Thyroid gland (tissue), 4 donors: ENCODE data around the gene PEA15. TPM values are rescaled to one million over a fixed set of nuclear protein-coding genes. Genes with fewer than 3 reads are reported as not detected.

Experiments used
- DNase-seq, 2 donors: peaks; one replicate each; pipeline ENCODE4 v3.0.0-alpha.2; 2019
- H3K27ac ChIP-seq, 3 donors: fragments of 200-600 bp; sonication (generic); 1 replicate in 2 of 3; 2 replicates in 1 of 3; pipeline ENCODE4 v1.5.1; 2016 to 2019; ENCODE audit warnings: mild to moderate bottlenecking in 1 of 3, moderate library complexity in 1 of 3
- H3K27me3 ChIP-seq: fragments of 200-600 bp; sonication (generic); one replicate; pipeline ENCODE4 v1.5.1; 2019
- H3K36me3 ChIP-seq, 2 donors: fragments of 200-600 bp; sonication (generic); one replicate each; pipeline ENCODE4 v1.5.1; 2016 to 2019
- H3K4me1 ChIP-seq, 2 donors: fragments of 200-600 bp; sonication (generic); one replicate each; pipeline ENCODE4 v1.5.1; 2017 to 2019
- H3K4me3 ChIP-seq, 3 donors: fragments of 200-600 bp; sonication (generic); replicated peaks in 1 of 3; 1 replicate in 2 of 3; 2 replicates in 1 of 3; pipeline ENCODE4 v1.5.1; 2016; ENCODE audit warnings: mild to moderate bottlenecking in 1 of 3
- H3K9me3 ChIP-seq: fragments of 200-600 bp; sonication (generic); one replicate; pipeline ENCODE4 v1.5.1; 2017
- CTCF ChIP-seq, 6 experiments: fragments of 200-600 bp in 3 of 6; fragments of 450-650 bp in 3 of 6; sonication (generic) in 3 of 6; IDR thresholded peaks; one replicate each; pipeline ENCODE4 v1.5.1; 2016 to 2019; ENCODE audit warnings: antibody characterized with exemption in 6 of 6, mild to moderate bottlenecking in 2 of 6, inconsistent platforms in 1 of 6, moderate library complexity in 1 of 6
- POLR2A ChIP-seq, 2 donors: fragments of 450-650 bp; IDR thresholded peaks; one replicate each; pipeline ENCODE4 v1.6.1; 2017; ENCODE audit warnings: antibody characterized with exemption in 2 of 2, mild to moderate bottlenecking in 2 of 2, moderate library complexity in 1 of 2
- WGBS, 2 donors: methylation state at CpG; one replicate each; pipeline ENCODE4 v1.1.5; 2017; 5-methylcytosine and 5-hydroxymethylcytosine counted together
- intact Hi-C: fragments of 100-400 bp; cut with DNase I; formaldehyde crosslinking; loops from one replicate; pipeline ENCODE4 v1.15.1; 2023
- total RNA-seq, 4 donors: library from RNA; depleted of rRNA; stranded (reverse); fragments of >200 nt; gene quantifications; one replicate each; pipeline ENCODE4 v1.2.3, GENCODE V29; 2016

The PEA15 gene
- total RNA-seq, 4 donors from 2014 or later: 47.9 to 68.5 (median 50.2) TPM

- Histone ChIP-seq H3K27me3 (no peaks in the 10 kb centered on the region), H3K27ac (no peak overlapping the region), H3K4me1 (no peaks in the 10 kb centered on the region), H3K4me3 (no peak overlapping the region), H3K9me3 (no peaks in the 10 kb centered on the region), H3K36me3 (peaks cover 41 to 48% of the 10 kb centered on the region in 2 donors)
- 95 to 96% methylated on average over 24 of the region's 24 CpGs for WGBS, 2 donors
- DNase-seq: no peak
- intact Hi-C loops: no loop called here
- TF ChIP-seq CTCF (IDR thresholded peaks at IDR 0.05) (no peak), POLR2A (IDR thresholded peaks at IDR 0.05) (no peak)
Measured at GRCh38 chr1:160239582-160240299, 34.6 kb downstream of the PEA15 start.

GRCh38 chr1:160243767-160244166 is 38.6 kb downstream of the PEA15 start:
- no peak for DNase-seq
- TF ChIP-seq CTCF (IDR thresholded peaks at IDR 0.05) (no peak), POLR2A (IDR thresholded peaks at IDR 0.05) (no peak)
- H3K27me3 ChIP-seq: no peaks in the 10 kb centered on the region
- H3K4me1 ChIP-seq: peaks cover 10 to 15% of the 10 kb centered on the region in 2 donors
- no peak overlapping the region for H3K4me3 ChIP-seq
- intact Hi-C loops: no loop called here
- peaks cover 11 to 18% of the 10 kb centered on the region in 2 donors for H3K36me3 ChIP-seq
- no peak overlapping the region for H3K27ac ChIP-seq
- H3K9me3 ChIP-seq: no peaks in the 10 kb centered on the region

GRCh38 chr1:160244209-160244608 is 39.0 kb downstream of the PEA15 start:
- no peaks in the 10 kb centered on the region for H3K9me3 ChIP-seq
- H3K27ac ChIP-seq: no peak overlapping the region
- WGBS, 2 donors: 78 to 81% methylated on average over 1 of the region's 1 CpG
- H3K4me1 ChIP-seq: peaks cover 10 to 15% of the 10 kb centered on the region in 2 donors
- TF ChIP-seq CTCF (IDR thresholded peaks at IDR 0.05): no peak
- TF ChIP-seq POLR2A (IDR thresholded peaks at IDR 0.05): no peak
- peaks cover 8 to 13% of the 10 kb centered on the region in 2 donors for H3K36me3 ChIP-seq
- intact Hi-C loops: no loop called here
- H3K4me3 ChIP-seq: no peak overlapping the region
- no peak for DNase-seq
- H3K27me3 ChIP-seq: no peaks in the 10 kb centered on the region

- DNase-seq: no peak
- Histone ChIP-seq H3K4me3 (no peak overlapping the region), H3K27ac (no peak overlapping the region), H3K9me3 (no peaks in the 10 kb centered on the region), H3K36me3 (peaks cover 0 to 1% of the 10 kb centered on the region in 2 donors), H3K4me1 (peaks cover 10 to 15% of the 10 kb centered on the region in 2 donors), H3K27me3 (no peaks in the 10 kb centered on the region)
- WGBS, 2 donors: 98 to 100% methylated on average over 1 of the region's 1 CpG
- TF ChIP-seq POLR2A (IDR thresholded peaks at IDR 0.05) (no peak), CTCF (IDR thresholded peaks at IDR 0.05) (no peak)
- intact Hi-C loops: no loop called here
Measured at GRCh38 chr1:160245434-160245833, 40.2 kb downstream of the PEA15 start.

GRCh38 chr1:160247053-160247452 is 41.9 kb downstream of the PEA15 start:
- H3K9me3 ChIP-seq: no peaks in the 10 kb centered on the region
- no peaks in the 10 kb centered on the region for H3K36me3 ChIP-seq
- H3K27ac ChIP-seq: no peak overlapping the region
- no peak for DNase-seq
- intact Hi-C loops: no loop called here
- 95% methylated on average over 1 of the region's 1 CpG for WGBS, 2 donors
- peaks cover 18 to 31% of the 10 kb centered on the region in 2 donors for H3K4me1 ChIP-seq
- TF ChIP-seq CTCF (IDR thresholded peaks at IDR 0.05): no peak
- no peak for TF ChIP-seq POLR2A (IDR thresholded peaks at IDR 0.05)
- H3K4me3 ChIP-seq: no peak overlapping the region
- no peaks in the 10 kb centered on the region for H3K27me3 ChIP-seq
